Neural cell (in vitro differentiated cells): ENCODE results near the gene DPP6. TPM values are rescaled to one million over a fixed set of nuclear protein-coding genes. Genes with fewer than 3 reads are reported as not detected.

Experiments used
- H2AFZ ChIP-seq: fragments of 200-600, 300-800 bp; sonication (generic), shearing (Covaris generic); 2 replicates; pipeline ENCODE4 v1.6.0; 2014; ENCODE audit warnings: low read depth, mild to moderate bottlenecking, antibody characterized with exemption, low read length, moderate library complexity
- H3F3A ChIP-seq: fragments of 200-600 bp; shearing (Covaris generic); 2 replicates; pipeline ENCODE4 v1.6.1; 2016; ENCODE audit warnings: mild to moderate bottlenecking, moderate library complexity, mixed read lengths, antibody characterized with exemption, low read length; ENCODE audit not compliant: insufficient read depth, poor library complexity, severe bottlenecking
- H3K27ac ChIP-seq: fragments of 200-600, 300-800 bp; sonication (generic), shearing (Covaris generic); 2 replicates; pipeline ENCODE4 v1.5.1; 2014; ENCODE audit warnings: mild to moderate bottlenecking, low read length, moderate library complexity
- H3K27me3 ChIP-seq: fragments of 300-800, 200-600 bp; sonication (generic), shearing (Covaris generic); 2 replicates; pipeline ENCODE4 v1.6.0; 2014; ENCODE audit warnings: mild to moderate bottlenecking, low read depth, low read length, moderate library complexity; ENCODE audit not compliant: insufficient read depth
- H3K36me3 ChIP-seq: fragments of 300-800, 200-600 bp; sonication (generic), shearing (Covaris generic); 2 replicates; pipeline ENCODE4 v1.5.1; 2014; ENCODE audit warnings: mild to moderate bottlenecking, antibody characterized with exemption, low read length, moderate library complexity; ENCODE audit not compliant: insufficient read depth
- H3K4me2 ChIP-seq: fragments of 300-800, 200-600 bp; sonication (generic), shearing (Covaris generic); 2 replicates; pipeline ENCODE4 v1.6.0; 2014; ENCODE audit warnings: mild to moderate bottlenecking, low read length
- H3K4me3 ChIP-seq: fragments of 300-800, 200-600 bp; sonication (generic), shearing (Covaris generic); 2 replicates; pipeline ENCODE4 v1.5.1; 2014; ENCODE audit warnings: mild to moderate bottlenecking, low read length, moderate library complexity
- H3K79me2 ChIP-seq: fragments of 200-600 bp; shearing (Covaris generic); replicated peaks from 2 replicates; pipeline ENCODE4 v1.6.0; 2014; ENCODE audit warnings: mild to moderate bottlenecking, low read length, moderate library complexity; ENCODE audit not compliant: insufficient read depth
- H3K9ac ChIP-seq: fragments of 300-800, 200-600 bp; sonication (generic), shearing (Covaris generic); 2 replicates; pipeline ENCODE4 v1.6.1; 2016; ENCODE audit warnings: mild to moderate bottlenecking, low read length, mixed read lengths
- H3K9me2 ChIP-seq: fragments of 200-600 bp; shearing (Covaris generic); 2 replicates; pipeline ENCODE4 v1.6.1; 2016; ENCODE audit warnings: mild to moderate bottlenecking, low read length, mixed read lengths; ENCODE audit not compliant: insufficient read depth
- H3K9me3 ChIP-seq: fragments of 200-600, 300-800 bp; sonication (generic), shearing (Covaris generic); 2 replicates; pipeline ENCODE4 v1.6.1; 2016; ENCODE audit warnings: mild to moderate bottlenecking, mixed run types, low read length, moderate library complexity, mixed read lengths
- H4K20me1 ChIP-seq: fragments of 200-600 bp; shearing (Covaris generic); 2 replicates; pipeline ENCODE4 v1.6.1; 2016; ENCODE audit warnings: mild to moderate bottlenecking, mixed run types; ENCODE audit not compliant: insufficient read depth
- CTCF ChIP-seq: fragments of 450-650 bp; IDR thresholded peaks from 2 replicates; pipeline ENCODE4 v1.5.1; 2014; ENCODE audit warnings: antibody characterized with exemption, mild to moderate bottlenecking, moderate library complexity; ENCODE audit not compliant: poor library complexity, severe bottlenecking
- EP300 ChIP-seq: fragments of 450-650 bp; conservative IDR thresholded peaks from 2 replicates; pipeline ENCODE4 v1.6.1; 2014; ENCODE audit warnings: antibody characterized with exemption, mild to moderate bottlenecking, moderate library complexity; ENCODE audit not compliant: poor library complexity, severe bottlenecking
- EZH2 ChIP-seq: fragments of 200-600, 300-800 bp; shearing (Covaris generic), sonication (generic); IDR thresholded peaks from 2 replicates; pipeline ENCODE4 v1.6.1; 2014; ENCODE audit warnings: antibody characterized with exemption, low read length, borderline replicate concordance, mild to moderate bottlenecking; ENCODE audit not compliant: insufficient read depth, poor library complexity, severe bottlenecking
- MXI1 ChIP-seq: fragments of 450-650 bp; conservative IDR thresholded peaks from 2 replicates; pipeline ENCODE4 v1.6.1; 2014; ENCODE audit warnings: antibody characterized with exemption, mild to moderate bottlenecking; ENCODE audit not compliant: poor library complexity, severe bottlenecking
- POLR2AphosphoS5 ChIP-seq: IDR thresholded peaks from 2 replicates; pipeline ENCODE4 v1.6.1; 2012
- RAD21 ChIP-seq: fragments of 450-650 bp; conservative IDR thresholded peaks from 2 replicates; pipeline ENCODE4 v1.6.1; 2014; ENCODE audit warnings: antibody characterized with exemption, mild to moderate bottlenecking, moderate library complexity
- REST ChIP-seq: IDR thresholded peaks from 2 replicates; pipeline ENCODE4 v1.6.1; 2012; ENCODE audit warnings: borderline replicate concordance
- SMC3 ChIP-seq: fragments of 450-650 bp; conservative IDR thresholded peaks from 2 replicates; pipeline ENCODE4 v1.6.1; 2014; ENCODE audit warnings: antibody characterized with exemption, mild to moderate bottlenecking, moderate library complexity; ENCODE audit not compliant: poor library complexity
- TAF1 ChIP-seq: IDR thresholded peaks from 2 replicates; pipeline ENCODE4 v1.6.1; 2012; ENCODE audit warnings: low read depth
- polyA plus RNA-seq: library from polyadenylated mRNA; depleted of rRNA; stranded (reverse); fragments of >200 nt; gene quantifications from 2 replicates; pipeline ENCODE4 v1.2.3, GENCODE V29; 2014

DPP6 gene
- polyA plus RNA-seq, 1 donor from 2014 or later, result 20.4 TPM

GRCh38 chr7:154241988-154242387 is 189.8 kb downstream of the DPP6 start:
- Histone ChIP-seq H3K27ac (peak overlapping the region; percentile 37), H3K9me2 (no peaks in the 10 kb centered on the region), H2AFZ (no peak overlapping the region), H3K27me3 (no peaks in the 10 kb centered on the region), H3K9me3 (no peaks in the 10 kb centered on the region), H4K20me1 (no peaks in the 10 kb centered on the region), H3K36me3 (no peaks in the 10 kb centered on the region), H3K4me3 (no peak overlapping the region), H3K79me2 (no peaks in the 10 kb centered on the region), H3F3A (no peaks in the 10 kb centered on the region), H3K9ac (no peak overlapping the region), H3K4me2 (no peak overlapping the region)
- TF ChIP-seq POLR2AphosphoS5, result peak; percentile 60
- no peak for TF ChIP-seq EZH2
- peak; percentile 97 for TF ChIP-seq EP300
- no peak for TF ChIP-seq MXI1
- TF ChIP-seq TAF1, result no peak

GRCh38 chr7:154242709-154243108 is 190.5 kb downstream of the DPP6 start:
- Histone ChIP-seq H3K27ac (peak overlapping the region; percentile 37), H3K79me2 (no peaks in the 10 kb centered on the region), H3F3A (no peaks in the 10 kb centered on the region), H3K4me2 (no peak overlapping the region), H3K9ac (no peak overlapping the region), H2AFZ (no peak overlapping the region), H3K36me3 (no peaks in the 10 kb centered on the region), H3K27me3 (no peaks in the 10 kb centered on the region), H3K4me3 (no peak overlapping the region), H3K9me3 (no peaks in the 10 kb centered on the region), H3K9me2 (no peaks in the 10 kb centered on the region), H4K20me1 (no peaks in the 10 kb centered on the region)
- TF ChIP-seq REST (no peak), CTCF (peak; percentile 16), EZH2 (no peak)

- H3K9me2 ChIP-seq, result no peaks in the 10 kb centered on the region
- H3K4me2 ChIP-seq, result no peak overlapping the region
- no peak overlapping the region for H3K27ac ChIP-seq
- no peaks in the 10 kb centered on the region for H3K36me3 ChIP-seq
- no peaks in the 10 kb centered on the region for H3K27me3 ChIP-seq
- H3K9ac ChIP-seq, result no peak overlapping the region
- H4K20me1 ChIP-seq, result no peaks in the 10 kb centered on the region
- H3F3A ChIP-seq, result no peaks in the 10 kb centered on the region
- H3K9me3 ChIP-seq, result no peaks in the 10 kb centered on the region
- no peak overlapping the region for H2AFZ ChIP-seq
- no peak overlapping the region for H3K4me3 ChIP-seq
- no peaks in the 10 kb centered on the region for H3K79me2 ChIP-seq
- TF ChIP-seq RAD21 (no peak), TAF1 (no peak), SMC3 (no peak), EZH2 (no peak), REST (no peak), CTCF (no peak), EP300 (no peak), POLR2AphosphoS5 (no peak), MXI1 (no peak)
Measured at GRCh38 chr7:154252046-154252445, 199.8 kb downstream of the DPP6 start.
